GM18873 (cell line): ENCODE data around the gene ITGBL1.
A peak's percentile ranks its signal among the peaks of the same experiment; 100 is the strongest.

ENCODE experiments used
- ATAC-seq: cut with Tn5 transposase; IDR thresholded peaks from one replicate; pipeline ENCODE4 v1.9.1; 2021; ENCODE audit warnings: mild to moderate bottlenecking, moderate library complexity, moderate number of reproducible peaks; ENCODE audit not compliant: unreplicated experiment, low FRiP score

The ITGBL1 gene

GRCh38 chr13:101452519-101453485, at the start of gene ITGBL1:
TSS of gene ITGBL1 (plus strand) at chr13:101452675. CDS start at chr13:101452834, 159 bp downstream.
- ATAC-seq, result peak; percentile 83

GRCh38 chr13:101406791-101407190, 45.7 kb upstream of the ITGBL1 start:
- ATAC-seq, result no peak

GRCh38 chr13:101408154-101408553, 44.3 kb upstream of the ITGBL1 start:
- ATAC-seq, result no peak

- ATAC-seq, result no peak
These were observed 43.4 kb upstream of the ITGBL1 start for GRCh38 chr13:101408992-101409656.

- no peak for ATAC-seq
These were observed 40.4 kb upstream of the ITGBL1 start for GRCh38 chr13:101412076-101412475.

GRCh38 chr13:101415358-101416174, 36.9 kb upstream of the ITGBL1 start:
- ATAC-seq, result no peak

GRCh38 chr13:101416181-101417042, 36.1 kb upstream of the ITGBL1 start, which contains the start of gene NALCN:
TSS of gene NALCN (minus strand) at chr13:101416508. CDS start at chr13:101399126, 17,382 bp downstream.
- no peak for ATAC-seq

- no peak for ATAC-seq
These were observed 35.5 kb upstream of the ITGBL1 start for GRCh38 chr13:101417043-101417406.

GRCh38 chr13:101417501-101417900, 35.0 kb upstream of the ITGBL1 start:
- no peak for ATAC-seq

- ATAC-seq, result no peak
These were observed 28.6 kb upstream of the ITGBL1 start for GRCh38 chr13:101423872-101424271.

- no peak for ATAC-seq
These were observed 27.9 kb upstream of the ITGBL1 start for GRCh38 chr13:101424381-101425155.

GRCh38 chr13:101425156-101425471, 27.4 kb upstream of the ITGBL1 start:
- no peak for ATAC-seq

- no peak for ATAC-seq
These were observed 26.9 kb upstream of the ITGBL1 start for GRCh38 chr13:101425623-101426022.

GRCh38 chr13:101429733-101430132, 22.7 kb upstream of the ITGBL1 start:
- ATAC-seq, result no peak

GRCh38 chr13:101433895-101434294, 18.6 kb upstream of the ITGBL1 start:
- ATAC-seq, result no peak

GRCh38 chr13:101434486-101434885, 18.0 kb upstream of the ITGBL1 start:
- ATAC-seq, result no peak

- no peak for ATAC-seq
These were observed 4.6 kb upstream of the ITGBL1 start for GRCh38 chr13:101447852-101448251.

GRCh38 chr13:101449790-101450748, 2.4 kb upstream of the ITGBL1 start:
- ATAC-seq, result no peak
